Lower leg skin (tissue), 3 donors: ENCODE data around the gene TNS3.

ENCODE experiments used
- CTCF ChIP-seq, 3 donors: fragments of 450-650 bp; IDR thresholded peaks; one replicate each; pipeline ENCODE4 v1.5.1; 2016; ENCODE audit warnings: antibody characterized with exemption in 3 of 3, mild to moderate bottlenecking in 3 of 3, moderate library complexity in 2 of 3
- POLR2A ChIP-seq, 2 donors: fragments of 450-650 bp; IDR thresholded peaks; one replicate each; pipeline ENCODE4 v1.6.1; 2016 to 2017; ENCODE audit warnings: antibody characterized with exemption in 2 of 2, mild to moderate bottlenecking in 1 of 2, moderate library complexity in 1 of 2

GRCh38 chr7:47484457-47484856 lies 97.5 kb downstream of the TNS3 start:
- TF ChIP-seq CTCF (IDR thresholded peaks at IDR 0.05) (no peak), POLR2A (IDR thresholded peaks at IDR 0.05) (no peak)
